GM19351 (cell line): ENCODE results near the gene ATG2A.
A peak's percentile ranks its signal among the peaks of the same experiment; 100 is the strongest.

Source experiments
- ATAC-seq: cut with Tn5 transposase; IDR thresholded peaks from one replicate; pipeline ENCODE4 v1.9.1; 2021; ENCODE audit warnings: mild to moderate bottlenecking, moderate library complexity; ENCODE audit not compliant: unreplicated experiment

ATG2A gene

GRCh38 chr11:64925536-64926436 lies 8.8 kb upstream of the ATG2A start:
- ATAC-seq = no peak

- no peak for ATAC-seq
Observed at GRCh38 chr11:64924910-64925284, 7.9 kb upstream of the ATG2A start.

GRCh38 chr11:64923944-64924909 lies 7.2 kb upstream of the ATG2A start, which contains the start of gene PPP2R5B:
PPP2R5B (plus strand) TSS chr11:64924689; CDS start chr11:64925735, 1,046 bp downstream.
- peak; percentile 86 for ATAC-seq

GRCh38 chr11:64923151-64923661 lies 6.2 kb upstream of the ATG2A start:
- ATAC-seq = no peak

- ATAC-seq = no peak
Observed at GRCh38 chr11:64921384-64921783, 4.4 kb upstream of the ATG2A start.

GRCh38 chr11:64920124-64920523 lies 3.1 kb upstream of the ATG2A start:
- no peak for ATAC-seq

GRCh38 chr11:64919627-64920026 lies 2.6 kb upstream of the ATG2A start:
- no peak for ATAC-seq

GRCh38 chr11:64918017-64918416 lies 1.0 kb upstream of the ATG2A start:
- no peak for ATAC-seq

- no peak for ATAC-seq
Observed at GRCh38 chr11:64917663-64917995, 620 bp upstream of the ATG2A start.

GRCh38 chr11:64916040-64916774 lies 802 bp downstream of the ATG2A start:
- ATAC-seq = no peak

- no peak for ATAC-seq
Observed at GRCh38 chr11:64915376-64915887, 1.6 kb downstream of the ATG2A start.

GRCh38 chr11:64914123-64914522 lies 2.9 kb downstream of the ATG2A start:
- no peak for ATAC-seq

- ATAC-seq = no peak
Observed at GRCh38 chr11:64913171-64913727, 3.8 kb downstream of the ATG2A start.

- no peak for ATAC-seq
Observed at GRCh38 chr11:64911689-64912088, 5.3 kb downstream of the ATG2A start.

- ATAC-seq = no peak
Observed at GRCh38 chr11:64911142-64911541, 5.9 kb downstream of the ATG2A start.

GRCh38 chr11:64910451-64911093 lies 6.4 kb downstream of the ATG2A start:
- ATAC-seq = no peak

- no peak for ATAC-seq
Observed at GRCh38 chr11:64909653-64910343, 7.2 kb downstream of the ATG2A start.

GRCh38 chr11:64908766-64909165 lies 8.2 kb downstream of the ATG2A start:
- no peak for ATAC-seq

GRCh38 chr11:64906314-64906635 lies 10.7 kb downstream of the ATG2A start:
- ATAC-seq = no peak
